Heart left ventricle (tissue), 13 donors: Measurements from ENCODE around the gene IFNLR1.

Experiments
- CTCF ChIP-seq, 12 donors: fragments of 200-600 bp; sonication (generic) in 4 of 12; IDR thresholded peaks; one replicate each; pipeline versions ENCODE4 v1.5.0 to v1.8.0; 2018 to 2022; ENCODE audit warnings: antibody characterized with exemption in 12 of 12, mild to moderate bottlenecking in 5 of 12
- POLR2A ChIP-seq, 2 donors: fragments of 450-650 bp; IDR thresholded peaks; one replicate each; pipeline ENCODE4 v1.6.1; 2017; ENCODE audit warnings: antibody characterized with exemption in 2 of 2, mild to moderate bottlenecking in 2 of 2, moderate library complexity in 2 of 2
- donor health status: ischemic (EF 13 %, LVEDD 7.1; RV severe dilation, severe dysfunction).
- donor health status: DM: no; HTN: yes; CAD: no.
- donor health status: DM: no; HTN: no; CAD: no.
- donor health status: ischemic (EF 25% LVEDD 6.9; RV normal size, moderate dysfunction).
- donor health status: ischemic (EF 25% LVEDD 5.7; RV mildly dilated, moderate dysfunction).
- donor health status: ischemic (EF 35%, LVEDD 5.7; RV mildly dilated, moderate dysfunction).
- donor health status: nonischemic (EF 11% LVEDD 7.7; RV severe dilation, severe dysfunction).
- donor health status: DM: yes; HTN: yes; CAD: no.
- donor health status: PGD.
- donor health status: ischemic (EF 29% LVEDD 5.4; RV normal size, mild dysfunction).
- donor health status: nonischemic (EF 23%, LVEDD 6.1; RV moderate dilation, normal function).

- TF ChIP-seq CTCF (IDR thresholded peaks at IDR 0.05) (no peak), POLR2A (IDR thresholded peaks at IDR 0.05) (no peak)
These were observed 2.4 kb upstream of the IFNLR1 start for GRCh38 chr1:24189528-24189927.
